WTC11 (cell line): ENCODE results near the gene MYO18A. TPM values are rescaled to one million over a fixed set of nuclear protein-coding genes. Genes with fewer than 3 reads are reported as not detected.

Source experiments
- ATAC-seq: fragments of 200-7000 bp; cut with Tn5 transposase; 2 replicates; pipeline ENCODE4 v1.10.0; 2021; ENCODE audit warnings: mild to moderate bottlenecking, moderate library complexity
- CTCF ChIA-PET: fragments of 300-600 bp; sonication (Branson Sonifier 250); formaldehyde crosslinking; loops from one replicate; lab custom pipeline; 2021; ENCODE audit warnings: antibody characterized with exemption; lab: Charles Lee
- POLR2A ChIA-PET: fragments of 350-600 bp; sonication (Branson Sonifier 250); formaldehyde crosslinking; loops from one replicate; lab custom pipeline; 2021; ENCODE audit warnings: antibody characterized with exemption; lab: Charles Lee
- DNase-seq: peaks from one replicate; pipeline ENCODE4 v3.0.0; 2021; ENCODE audit warnings: low spot score
- H3K27ac Mint-ChIP-seq: 2 replicates; pipeline ENCODE4 v1.8.0; 2021; ENCODE audit warnings: mixed read lengths
- H3K27me3 Mint-ChIP-seq: 2 replicates; pipeline ENCODE4 v1.8.0; 2021; ENCODE audit warnings: low read depth, mild to moderate bottlenecking, moderate library complexity, mixed read lengths
- H3K36me3 Mint-ChIP-seq: 2 replicates; pipeline ENCODE4 v1.8.0; 2021; ENCODE audit warnings: mixed read lengths
- H3K4me1 Mint-ChIP-seq: 2 replicates; pipeline ENCODE4 v1.8.0; 2022; ENCODE audit warnings: mixed read lengths
- H3K4me3 Mint-ChIP-seq: 2 replicates; pipeline ENCODE4 v1.8.0; 2021; ENCODE audit warnings: mild to moderate bottlenecking, moderate library complexity, mixed read lengths
- H3K9me3 Mint-ChIP-seq: 2 replicates; pipeline ENCODE4 v1.8.0; 2021; ENCODE audit warnings: mixed read lengths
- ARID4B ChIP-seq: sonication (generic); formaldehyde crosslinking; IDR thresholded peaks from 2 replicates; pipeline ENCODE4 v1.8.0; 2023; ENCODE audit warnings: missing genetic modification reagents, mild to moderate bottlenecking, borderline replicate concordance
- CBFB ChIP-seq: sonication (generic); formaldehyde crosslinking; IDR thresholded peaks from 2 replicates; pipeline ENCODE4 v1.8.1; 2022; ENCODE audit warnings: mild to moderate bottlenecking, low read depth, missing genetic modification reagents
- ELF4 ChIP-seq: sonication (generic); formaldehyde crosslinking; IDR thresholded peaks from 2 replicates; pipeline ENCODE4 v1.8.1; 2022; ENCODE audit warnings: low read depth, mild to moderate bottlenecking, moderate library complexity, missing genetic modification reagents
- ERG ChIP-seq: fragments of 250-450 bp; sonication (Bioruptor Pico); IDR thresholded peaks from 2 replicates; pipeline ENCODE4 v1.8.0; 2021; ENCODE audit warnings: mild to moderate bottlenecking
- FOXJ3 ChIP-seq: sonication (generic); formaldehyde crosslinking; IDR thresholded peaks from 2 replicates; pipeline ENCODE4 v1.9.0; 2021; ENCODE audit warnings: missing genetic modification reagents, mild to moderate bottlenecking, borderline replicate concordance
- FOXK1 ChIP-seq: sonication (generic); formaldehyde crosslinking; IDR thresholded peaks from 2 replicates; pipeline ENCODE4 v1.8.0; 2022; ENCODE audit warnings: mild to moderate bottlenecking, moderate library complexity, missing genetic modification reagents
- GTF2I ChIP-seq: fragments of 250-450 bp; sonication (Bioruptor Pico); conservative IDR thresholded peaks from 2 replicates; pipeline ENCODE4 v1.4.0; 2021; ENCODE audit warnings: mild to moderate bottlenecking
- HMGA2 ChIP-seq: fragments of 250-450 bp; sonication (Bioruptor Pico); IDR thresholded peaks from 2 replicates; pipeline ENCODE4 v1.4.0; 2021; ENCODE audit warnings: mild to moderate bottlenecking, moderate library complexity
- PRDM15 ChIP-seq: sonication (generic); formaldehyde crosslinking; IDR thresholded peaks from 2 replicates; pipeline ENCODE4 v1.8.0; 2022; ENCODE audit warnings: missing genetic modification reagents
- RORB ChIP-seq: fragments of 250-450 bp; sonication (Bioruptor Pico); IDR thresholded peaks from 2 replicates; pipeline ENCODE4 v1.9.0; 2021; ENCODE audit warnings: mild to moderate bottlenecking
- SMAD4 ChIP-seq: sonication (generic); formaldehyde crosslinking; IDR thresholded peaks from 2 replicates; pipeline ENCODE4 v1.8.0; 2022; ENCODE audit warnings: mild to moderate bottlenecking, missing genetic modification reagents
- ZNF121 ChIP-seq: sonication (generic); formaldehyde crosslinking; IDR thresholded peaks from 2 replicates; pipeline ENCODE4 v1.8.0; 2023; ENCODE audit warnings: missing genetic modification reagents
- ZNF263 ChIP-seq: sonication (generic); formaldehyde crosslinking; IDR thresholded peaks from 2 replicates; pipeline ENCODE4 v1.8.1; 2022; ENCODE audit warnings: low read depth, mild to moderate bottlenecking, moderate library complexity, missing genetic modification reagents
- ZNF532 ChIP-seq: fragments of 250-450 bp; sonication (Bioruptor Pico); IDR thresholded peaks from 2 replicates; pipeline ENCODE4 v1.9.0; 2021; ENCODE audit warnings: mild to moderate bottlenecking, borderline replicate concordance
- total RNA-seq: library from RNA; stranded (reverse); gene quantifications from 3 replicates; pipeline ENCODE4 v1.2.3, GENCODE V29; 2021

Gene MYO18A
- total RNA-seq, 1 experiment from 2014 or later, result 54.9 TPM

- Mint-ChIP-seq H3K27ac (peak overlapping the region; percentile 84), H3K27me3 (no peaks in the 10 kb centered on the region), H3K4me1 (peaks cover 12% of the 10 kb centered on the region), H3K4me3 (no peak overlapping the region), H3K9me3 (no peaks in the 10 kb centered on the region), H3K36me3 (peaks cover 20% of the 10 kb centered on the region)
- TF ChIP-seq GTF2I (CRISPR knock-in tag) (no peak), SMAD4 (CRISPR knock-in tag) (no peak), ERG (CRISPR knock-in tag) (no peak), CBFB (CRISPR knock-in tag) (no peak), ELF4 (CRISPR knock-in tag) (no peak), HMGA2 (CRISPR knock-in tag) (no peak), RORB (CRISPR knock-in tag) (no peak), ZNF263 (CRISPR knock-in tag) (no peak), FOXK1 (CRISPR knock-in tag) (no peak), PRDM15 (CRISPR knock-in tag) (no peak), FOXJ3 (CRISPR knock-in tag) (no peak)
- POLR2A ChIA-PET, result no interaction called here
- CTCF ChIA-PET, result interaction anchor here (1.0 to 3.8 kb wide), 2 partner anchors 12 to 19 kb away, joined by 3 to 22 read pairs; partner anchors contain the start of gene MYO18A
- DNase-seq, result no peak
- no peak for ATAC-seq
Measured at GRCh38 chr17:29168079-29168758, 12.0 kb downstream of the MYO18A start.

GRCh38 chr17:29167393-29168078 lies 12.7 kb downstream of the MYO18A start:
- no peak for ATAC-seq
- Mint-ChIP-seq H3K4me3 (no peak overlapping the region), H3K9me3 (no peaks in the 10 kb centered on the region), H3K27ac (peak overlapping the region; percentile 84)
- no peak for DNase-seq
- TF ChIP-seq SMAD4 (CRISPR knock-in tag), result no peak
- no peak for TF ChIP-seq ZNF121
- no peak for TF ChIP-seq RORB (CRISPR knock-in tag)
- TF ChIP-seq, all 79 proteins: peak for 0
- POLR2A ChIA-PET, result no interaction called here
- Mint-ChIP-seq H3K27me3 (no peaks in the 10 kb centered on the region), H3K36me3 (peaks cover 18% of the 10 kb centered on the region), H3K4me1 (peaks cover 12% of the 10 kb centered on the region)
- CTCF ChIA-PET, result interaction anchor here (1.0 to 3.8 kb wide), 2 partner anchors 12 to 19 kb away, joined by 3 to 22 read pairs; partner anchors contain the start of gene MYO18A

- Mint-ChIP-seq H3K4me3 (no peak overlapping the region), H3K36me3 (peaks cover 17% of the 10 kb centered on the region)
- TF ChIP-seq ZNF532, result no peak
- TF ChIP-seq ARID4B (CRISPR knock-in tag), result no peak
- no peak for TF ChIP-seq FOXK1 (CRISPR knock-in tag)
- TF ChIP-seq, all 79 proteins: peak for 0
- H3K9me3 Mint-ChIP-seq, result no peaks in the 10 kb centered on the region
- ChIA-PET POLR2A (no interaction called here), CTCF (interaction anchor here (0.8 to 3.9 kb wide), 3 partner anchors 13 to 49 kb away, joined by 3 to 28 read pairs (median 22); partner anchors contain the start of gene MYO18A)
- DNase-seq (no peak), ATAC-seq (no peak)
- peaks cover 12% of the 10 kb centered on the region for H3K4me1 Mint-ChIP-seq
- no peak overlapping the region for H3K27ac Mint-ChIP-seq
- H3K27me3 Mint-ChIP-seq, result no peaks in the 10 kb centered on the region
Measured at GRCh38 chr17:29166507-29166887, 13.7 kb downstream of the MYO18A start.
